HG03175 (cell line): ENCODE measurements around the gene TAAR6.
"Not testable (repeated sequence)": the region's sequence is repeated elsewhere in the genome, so short reads cannot be mapped to it uniquely, and the experiment has no call there.

Experiments
- ATAC-seq: cut with Tn5 transposase; IDR thresholded peaks from one replicate; pipeline ENCODE4 v1.9.1; 2021; ENCODE audit warnings: mild to moderate bottlenecking, moderate library complexity; ENCODE audit not compliant: unreplicated experiment

TAAR6 gene, protein sequence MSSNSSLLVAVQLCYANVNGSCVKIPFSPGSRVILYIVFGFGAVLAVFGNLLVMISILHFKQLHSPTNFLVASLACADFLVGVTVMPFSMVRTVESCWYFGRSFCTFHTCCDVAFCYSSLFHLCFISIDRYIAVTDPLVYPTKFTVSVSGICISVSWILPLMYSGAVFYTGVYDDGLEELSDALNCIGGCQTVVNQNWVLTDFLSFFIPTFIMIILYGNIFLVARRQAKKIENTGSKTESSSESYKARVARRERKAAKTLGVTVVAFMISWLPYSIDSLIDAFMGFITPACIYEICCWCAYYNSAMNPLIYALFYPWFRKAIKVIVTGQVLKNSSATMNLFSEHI

GRCh38 chr6:132570221-132570777 lies at the start of gene TAAR6:
Gene TAAR6, plus strand, starts transcription at chr6:132570322. Its CDS starts 0 bp downstream, at chr6:132570322.
- no peak for ATAC-seq

DNA sequence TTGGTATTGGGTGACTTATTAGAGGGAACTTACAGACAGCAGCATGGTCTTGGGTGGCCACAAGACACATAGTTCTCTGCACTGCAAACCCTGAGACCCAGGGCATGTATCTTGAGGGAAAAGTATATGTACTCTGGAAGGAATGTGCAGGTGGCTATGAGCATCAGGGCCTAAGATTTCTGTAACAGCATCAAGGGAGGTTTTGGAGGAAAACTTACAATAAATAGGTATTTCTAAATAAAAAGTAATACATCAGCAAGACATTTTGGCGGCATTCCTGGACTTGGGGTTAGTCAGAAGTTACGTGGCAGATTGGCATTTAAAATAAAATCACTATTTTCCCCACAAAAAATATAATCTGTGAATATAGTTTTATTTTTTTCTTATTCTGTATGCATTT lies 49.2 kb upstream of the TAAR6 start:
- ATAC-seq: no peak

GRCh38 chr6:132524646-132525045 lies 45.5 kb upstream of the TAAR6 start:
- no peak for ATAC-seq

DNA sequence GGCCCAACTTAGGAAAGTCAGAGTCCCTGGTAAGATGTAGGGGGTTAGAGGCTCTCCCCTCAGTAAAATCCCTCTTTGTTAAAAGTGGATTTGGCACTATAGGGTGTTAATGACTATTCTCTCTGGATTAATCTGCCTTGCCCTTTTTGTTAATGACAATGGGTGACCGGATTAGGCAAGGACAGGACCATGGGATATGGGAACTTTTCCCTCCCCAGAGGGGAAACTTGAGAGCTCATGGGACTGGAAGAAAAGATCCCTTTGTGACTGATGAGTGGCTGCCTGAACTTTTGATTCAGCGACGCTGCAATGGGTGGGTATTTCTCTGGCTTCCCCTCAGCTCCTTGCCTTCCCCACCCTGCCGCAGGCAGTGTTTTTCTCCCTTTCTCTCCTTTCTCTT lies 44.3 kb upstream of the TAAR6 start:
- no peak for ATAC-seq

- ATAC-seq: no peak
Measured at GRCh38 chr6:132526461-132526860, 43.7 kb upstream of the TAAR6 start.

DNA sequence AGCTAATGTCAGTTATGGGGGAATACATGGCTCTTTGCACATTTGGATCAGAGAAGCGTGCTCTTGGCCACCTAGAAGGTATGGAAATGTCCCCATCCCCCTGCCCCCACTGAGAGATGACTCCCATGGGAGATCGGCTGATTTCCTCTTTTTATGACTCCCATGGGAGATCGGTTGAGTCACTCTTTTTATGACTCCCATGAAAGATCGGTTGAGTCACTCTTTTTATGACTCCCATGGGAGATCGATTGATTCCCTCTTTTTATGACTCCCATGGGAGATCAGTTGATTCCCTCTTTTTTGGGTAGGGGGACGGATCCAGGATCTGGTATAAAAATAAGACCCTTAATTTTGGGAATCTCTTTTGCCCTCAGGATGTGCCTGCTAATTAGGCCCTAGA lies 42.3 kb upstream of the TAAR6 start:
- ATAC-seq: no peak

DNA sequence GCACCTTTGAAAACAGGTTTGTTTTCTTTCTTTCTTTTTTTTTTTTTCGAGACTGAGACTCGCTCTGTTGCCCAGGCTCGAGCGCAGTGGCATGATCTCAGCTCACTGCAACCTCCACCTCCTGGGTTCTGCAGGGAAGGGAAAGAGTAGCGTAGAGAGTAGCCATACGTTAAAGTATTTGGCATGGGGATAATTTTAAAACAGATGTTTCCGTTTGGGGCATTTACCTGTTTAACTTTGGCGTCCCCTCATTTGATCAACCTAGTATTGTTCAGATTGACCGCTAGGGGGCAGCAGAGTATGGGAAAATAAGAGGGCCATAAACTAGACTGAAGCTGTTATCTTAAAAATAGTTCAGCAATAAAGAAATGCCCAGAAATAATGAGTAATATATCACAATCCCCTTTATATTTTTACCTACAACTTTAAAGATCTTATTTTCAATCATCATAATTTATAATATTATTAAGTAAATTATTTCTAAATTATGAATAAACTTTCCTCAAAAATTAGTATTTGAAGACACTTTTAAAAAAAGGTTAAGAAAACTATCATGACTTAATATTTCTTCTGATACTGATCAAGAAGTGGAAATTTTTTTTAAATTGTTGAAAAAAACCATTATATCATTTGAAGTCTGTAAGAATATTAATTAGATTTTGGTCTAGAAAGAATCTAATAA lies 39.7 kb upstream of the TAAR6 start:
- ATAC-seq: peak; percentile 90

GRCh38 chr6:132534546-132534945 lies 35.6 kb upstream of the TAAR6 start:
- not testable (repeated sequence) for ATAC-seq

DNA sequence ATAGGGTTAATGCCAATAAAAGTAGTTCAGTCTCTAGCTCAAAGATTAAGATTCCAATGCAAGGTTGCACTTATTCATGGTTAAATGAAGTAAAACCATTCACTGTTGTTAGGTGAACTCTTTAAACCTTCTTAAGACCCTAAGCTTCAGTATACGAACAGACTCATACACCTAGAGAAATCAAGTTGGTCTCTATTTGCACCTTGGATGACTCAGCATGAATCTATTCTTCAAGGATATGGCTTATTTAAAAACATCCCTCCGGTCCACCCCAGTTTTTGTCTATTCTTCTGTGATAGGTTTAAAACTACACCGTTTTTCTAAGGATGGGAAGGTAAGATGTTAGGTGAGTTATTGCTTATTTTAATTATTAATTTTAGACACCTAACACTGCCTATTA lies 33.0 kb upstream of the TAAR6 start:
- ATAC-seq: no peak

DNA sequence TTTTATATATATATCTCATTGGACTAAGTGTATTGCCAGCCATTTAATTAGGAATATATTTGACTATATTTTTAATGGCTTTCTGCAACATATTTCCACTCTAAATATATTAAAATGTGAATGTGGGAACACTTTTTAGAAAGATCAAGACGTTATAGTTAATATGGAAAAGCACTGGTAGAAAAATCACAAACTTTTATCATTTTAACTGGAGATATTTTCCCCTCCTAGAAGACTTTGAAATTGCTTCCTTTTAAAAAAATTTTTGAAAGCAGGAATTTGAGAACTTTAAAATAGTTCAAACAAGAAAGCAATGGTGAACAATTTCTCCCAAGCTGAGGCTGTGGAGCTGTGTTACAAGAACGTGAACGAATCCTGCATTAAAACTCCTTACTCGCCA lies 32.1 kb upstream of the TAAR6 start, which contains the start of gene TAAR9:
TSS of gene TAAR9 (plus strand) at position 301 of the 400 bp plus-strand sequence. CDS start at position 314, 13 bp downstream.
- ATAC-seq: no peak

DNA sequence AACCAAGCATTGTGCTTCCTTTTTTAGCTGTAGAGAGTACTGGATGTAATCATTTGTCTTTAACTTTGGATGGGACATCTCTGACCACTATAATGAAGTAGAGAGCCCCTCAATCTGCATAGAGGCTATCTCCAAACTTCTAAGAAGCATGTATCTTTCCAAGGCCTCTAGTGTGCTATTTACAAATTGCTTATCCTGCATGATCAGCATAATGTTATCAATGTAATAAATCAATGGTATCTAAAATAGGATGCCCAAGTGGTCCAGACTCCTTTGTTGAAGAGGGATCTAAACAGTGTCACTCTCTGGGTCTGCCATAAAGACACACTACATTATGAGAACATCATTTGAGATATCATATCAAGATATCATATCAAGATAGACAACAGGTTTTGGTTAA lies 25.3 kb upstream of the TAAR6 start:
- no peak for ATAC-seq

- ATAC-seq: no peak
Measured at GRCh38 chr6:132548746-132549463, 21.2 kb upstream of the TAAR6 start.

DNA sequence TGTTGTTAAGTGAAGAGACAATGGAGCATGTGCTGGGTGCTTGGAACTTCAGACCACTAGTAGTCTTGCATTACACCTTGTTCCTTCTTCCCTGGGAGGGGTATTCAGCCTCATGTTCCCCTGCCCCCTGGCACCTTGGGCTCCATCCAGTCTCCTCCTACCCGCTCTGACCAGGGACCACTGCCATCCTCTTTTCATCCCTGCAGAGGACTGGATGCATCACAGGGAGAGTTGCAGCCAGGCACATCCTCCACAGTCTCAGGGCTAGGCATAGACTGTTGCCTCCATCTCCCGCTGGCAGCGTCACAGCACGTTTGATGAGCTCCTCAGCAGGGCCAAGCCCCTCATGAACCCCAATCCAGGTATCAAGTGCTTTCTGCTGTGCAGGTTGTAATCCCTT lies 18.9 kb upstream of the TAAR6 start:
- no peak for ATAC-seq

GRCh38 chr6:132552372-132552771 lies 17.8 kb upstream of the TAAR6 start, which contains the start of gene TAAR8:
Gene TAAR8, plus strand, starts transcription at chr6:132552672. Its CDS starts 21 bp downstream, at chr6:132552693.
- no peak for ATAC-seq

DNA sequence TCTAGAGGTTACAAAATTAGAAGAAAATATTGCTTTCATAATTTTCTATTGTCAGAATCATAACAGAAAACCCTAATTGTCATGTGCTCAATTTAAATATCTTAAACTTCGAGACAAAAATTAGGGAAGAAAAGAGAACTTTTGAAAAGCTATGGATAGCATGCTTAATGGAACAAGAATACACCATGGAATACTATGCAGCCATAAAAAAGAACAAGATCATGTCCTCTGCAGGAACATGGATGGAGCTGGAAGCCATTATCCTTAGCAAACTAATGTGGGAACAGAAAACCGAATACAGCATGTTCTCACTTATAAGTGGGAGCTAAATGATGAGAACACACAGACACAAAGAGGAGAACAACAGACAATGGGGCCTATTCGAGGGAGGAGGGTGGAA lies 10.0 kb upstream of the TAAR6 start:
- ATAC-seq: not testable (repeated sequence)

GRCh38 chr6:132566404-132566803 lies 3.7 kb upstream of the TAAR6 start:
- ATAC-seq: no peak

DNA sequence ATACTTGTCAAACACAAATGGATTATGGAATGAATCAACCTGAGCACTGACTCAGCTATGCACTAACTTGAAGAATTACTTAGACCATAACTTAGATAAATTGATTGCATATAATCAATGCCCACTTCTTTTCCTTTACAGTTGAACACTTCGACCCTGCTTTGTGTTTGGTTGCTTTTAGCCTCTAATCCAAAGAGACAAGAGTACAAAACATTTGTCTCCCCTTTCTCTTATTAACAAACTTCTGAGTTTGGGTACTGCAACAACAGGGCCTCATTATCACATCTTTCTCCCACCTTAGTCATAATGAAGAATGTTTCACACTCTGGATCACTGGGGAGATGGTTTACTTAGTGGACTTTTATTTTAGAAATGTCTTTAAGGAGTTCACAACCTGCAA lies 2.6 kb upstream of the TAAR6 start:
- ATAC-seq: no peak

GRCh38 chr6:132568611-132569010 lies 1.5 kb upstream of the TAAR6 start:
- no peak for ATAC-seq

GRCh38 chr6:132569170-132569569 lies 952 bp upstream of the TAAR6 start:
- ATAC-seq: no peak

DNA sequence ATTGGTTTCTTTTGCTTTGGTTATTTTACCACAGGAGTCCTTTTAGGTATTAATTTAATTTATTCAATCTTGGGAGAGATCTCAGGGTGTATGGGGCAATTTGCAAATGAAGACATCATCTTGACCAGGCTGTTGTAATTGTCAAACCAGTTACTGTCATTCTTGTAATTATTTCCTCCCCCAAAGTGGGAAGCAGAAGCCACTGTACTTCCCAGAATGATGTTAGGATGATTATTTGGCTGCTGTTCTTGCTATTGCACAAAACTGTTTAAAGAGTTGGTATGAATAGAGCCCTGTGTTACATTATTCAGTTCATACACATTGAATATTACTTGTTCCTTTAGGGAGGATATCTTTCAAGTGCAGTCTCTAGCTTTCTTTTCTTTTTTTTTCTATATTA lies 1.7 kb downstream of the TAAR6 start:
- ATAC-seq: no peak

DNA sequence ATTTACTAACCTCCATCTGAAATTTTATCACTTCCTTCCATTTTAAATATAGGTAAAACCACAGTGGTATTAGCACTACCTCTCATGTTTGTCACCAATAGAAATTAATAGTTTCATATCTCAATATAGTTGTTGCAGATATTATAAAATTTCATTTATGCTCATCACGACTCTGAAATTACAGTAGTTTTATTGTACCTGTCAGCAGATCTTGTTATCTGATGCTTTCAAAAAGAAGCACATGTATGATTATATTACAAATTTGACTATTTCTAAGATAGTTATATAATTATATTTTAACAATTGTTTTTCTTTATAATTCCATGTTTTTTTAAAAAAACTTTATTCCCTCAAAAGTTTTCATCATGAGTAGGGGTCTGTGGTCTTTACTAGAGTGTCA lies 14.6 kb downstream of the TAAR6 start:
- ATAC-seq: no peak
